ENCODE measurements around the gene PIP5K1C. TPM values are rescaled to one million over a fixed set of nuclear protein-coding genes. Genes with fewer than 3 reads are reported as not detected.

The PIP5K1C gene
- total and polyA plus RNA-seq, 7 experiments from 2014 or later = 6.8 to 32.4 (median 21.8) TPM

GRCh38 chr19:3696660-3696995 is 3.6 kb downstream of the PIP5K1C start:
- intact Hi-C loops (cut with micrococcal nuclease) = no loop called here
- ATAC-seq (no peak), DNase-seq (no peak)
- Mint-ChIP-seq H3K9me3 (no peaks in the 10 kb centered on the region), H3K27ac (no peak overlapping the region), H3K4me3 (peak overlapping the region in 2 of 10 donors; percentile 29 to 61), H3K36me3 (peaks cover 0 to 2% (median 0%) of the 10 kb centered on the region in 5 donors), H3K27me3 (no peaks in the 10 kb centered on the region), H3K4me1 (peaks cover 6 to 43% (median 34%) of the 10 kb centered on the region in 7 donors)
- Histone ChIP-seq H3K4me3 (ENCODE audit: low read length) (no peak overlapping the region), H3K27ac (ENCODE audit: low read depth, low read length) (no peak overlapping the region), H3K27me3 (ENCODE audit: control insufficient read depth in 2 of 2, insufficient read depth in 2 of 2, low read length in 2 of 2) (no peaks in the 10 kb centered on the region), H3K9me3 (ENCODE audit: control insufficient read depth in 2 of 3, low read length in 3 of 3) (no peaks in the 10 kb centered on the region), H3K36me3 (ENCODE audit: control insufficient read depth in 2 of 3, insufficient read depth in 3 of 3, low read length in 3 of 3) (peaks cover 0 to 4% (median 0%) of the 10 kb centered on the region in 3 experiments), H3K4me1 (ENCODE audit: control insufficient read depth in 2 of 2, insufficient read depth in 2 of 2, low read length in 2 of 2) (peaks cover 0 to 9% of the 10 kb centered on the region in 2 donors)
- ChIA-PET CTCF (interaction anchor here (1.1 to 1.7 kb wide), 3 partner anchors 10 to 31 kb away, joined by 3 to 6 read pairs (median 4); no protein-coding TSS in a partner anchor), POLR2A (interaction anchor here (5.8 kb wide), 1 partner anchor 8 kb away, joined by 79 read pairs; no protein-coding TSS in a partner anchor)

GRCh38 chr19:3695986-3696659 is 4.1 kb downstream of the PIP5K1C start:
- H3K27ac ChIP-seq (ENCODE audit: low read depth, low read length) = no peak overlapping the region
- DNase-seq (no peak), ATAC-seq (no peak)
- H3K27ac Mint-ChIP-seq = peak overlapping the region in 2 of 9 donors; percentile 38 to 62
- H3K27me3 Mint-ChIP-seq = no peaks in the 10 kb centered on the region
- H3K36me3 Mint-ChIP-seq = peaks cover 0 to 2% (median 0%) of the 10 kb centered on the region in 5 donors
- intact Hi-C loops (cut with micrococcal nuclease) = no loop called here
- H3K4me3 Mint-ChIP-seq = peak overlapping the region in 4 of 10 donors; percentile 3 to 61 (median 23)
- H3K27me3 ChIP-seq (ENCODE audit: control insufficient read depth in 2 of 2, insufficient read depth in 2 of 2, low read length in 2 of 2) = no peaks in the 10 kb centered on the region
- H3K36me3 ChIP-seq (ENCODE audit: control insufficient read depth in 2 of 3, insufficient read depth in 3 of 3, low read length in 3 of 3) = peaks cover 0 to 4% (median 0%) of the 10 kb centered on the region in 3 experiments
- H3K4me1 ChIP-seq (ENCODE audit: control insufficient read depth in 2 of 2, insufficient read depth in 2 of 2, low read length in 2 of 2) = peaks cover 0 to 9% of the 10 kb centered on the region in 2 donors
- ChIA-PET POLR2A (interaction anchor here (5.8 kb wide), 1 partner anchor 8 kb away, joined by 79 read pairs; no protein-coding TSS in a partner anchor), CTCF (interaction anchor here (1.7 kb wide), 1 partner anchor 10 kb away, joined by 6 read pairs; no protein-coding TSS in a partner anchor)
- H3K4me1 Mint-ChIP-seq = peaks cover 6 to 46% (median 37%) of the 10 kb centered on the region in 7 donors
- no peaks in the 10 kb centered on the region for H3K9me3 Mint-ChIP-seq
- H3K9me3 ChIP-seq (ENCODE audit: control insufficient read depth in 2 of 3, low read length in 3 of 3) = no peaks in the 10 kb centered on the region
- H3K4me3 ChIP-seq (ENCODE audit: low read length) = no peak overlapping the region

GRCh38 chr19:3695124-3695733 is 5.0 kb downstream of the PIP5K1C start:
- DNase-seq (no peak), ATAC-seq (no peak)
- Histone ChIP-seq H3K27me3 (ENCODE audit: control insufficient read depth in 2 of 2, insufficient read depth in 2 of 2, low read length in 2 of 2) (no peaks in the 10 kb centered on the region), H3K36me3 (ENCODE audit: control insufficient read depth in 2 of 3, insufficient read depth in 3 of 3, low read length in 3 of 3) (peaks cover 0 to 4% (median 0%) of the 10 kb centered on the region in 3 experiments), H3K27ac (ENCODE audit: low read depth, low read length) (no peak overlapping the region), H3K9me3 (ENCODE audit: control insufficient read depth in 2 of 3, low read length in 3 of 3) (no peaks in the 10 kb centered on the region), H3K4me1 (ENCODE audit: control insufficient read depth in 2 of 2, insufficient read depth in 2 of 2, low read length in 2 of 2) (peaks cover 0 to 6% of the 10 kb centered on the region in 2 donors), H3K4me3 (ENCODE audit: low read length) (no peak overlapping the region)
- no peak overlapping the region for H3K4me3 Mint-ChIP-seq
- H3K9me3 Mint-ChIP-seq = no peaks in the 10 kb centered on the region
- intact Hi-C loops (cut with micrococcal nuclease) = no loop called here
- H3K4me1 Mint-ChIP-seq = peaks cover 12 to 48% (median 37%) of the 10 kb centered on the region in 7 donors
- CTCF ChIA-PET = no interaction called here
- H3K27ac Mint-ChIP-seq = no peak overlapping the region
- H3K36me3 Mint-ChIP-seq = peaks cover 0 to 11% (median 4%) of the 10 kb centered on the region in 5 donors
- H3K27me3 Mint-ChIP-seq = no peaks in the 10 kb centered on the region
- POLR2A ChIA-PET = no interaction called here

GRCh38 chr19:3694361-3695123 is 5.7 kb downstream of the PIP5K1C start:
- H3K4me1 ChIP-seq (ENCODE audit: control insufficient read depth in 2 of 2, insufficient read depth in 2 of 2, low read length in 2 of 2) = peaks cover 0 to 10% of the 10 kb centered on the region in 2 donors
- peaks cover 0 to 4% (median 0%) of the 10 kb centered on the region in 3 experiments for H3K36me3 ChIP-seq (ENCODE audit: control insufficient read depth in 2 of 3, insufficient read depth in 3 of 3, low read length in 3 of 3)
- DNase-seq = no peak
- H3K27ac ChIP-seq (ENCODE audit: low read depth, low read length) = no peak overlapping the region
- H3K36me3 Mint-ChIP-seq = peaks cover 0 to 11% (median 4%) of the 10 kb centered on the region in 5 donors
- no peak for ATAC-seq
- no peak overlapping the region for H3K4me3 ChIP-seq (ENCODE audit: low read length)
- H3K27me3 Mint-ChIP-seq = no peaks in the 10 kb centered on the region
- POLR2A ChIA-PET = no interaction called here
- H3K9me3 ChIP-seq (ENCODE audit: control insufficient read depth in 2 of 3, low read length in 3 of 3) = no peaks in the 10 kb centered on the region
- H3K4me3 Mint-ChIP-seq = no peak overlapping the region
- no peaks in the 10 kb centered on the region for H3K27me3 ChIP-seq (ENCODE audit: control insufficient read depth in 2 of 2, insufficient read depth in 2 of 2, low read length in 2 of 2)
- intact Hi-C loops (cut with micrococcal nuclease) = no loop called here
- CTCF ChIA-PET = interaction anchor here (0.6 kb wide), 1 partner anchor 36 kb away, joined by 3 read pairs; no protein-coding TSS in a partner anchor
- no peaks in the 10 kb centered on the region for H3K9me3 Mint-ChIP-seq
- peaks cover 19 to 55% (median 41%) of the 10 kb centered on the region in 7 donors for H3K4me1 Mint-ChIP-seq
- peak overlapping the region in 1 of 9 donors; percentile 46 for H3K27ac Mint-ChIP-seq

GRCh38 chr19:3693025-3693925 is 7.0 kb downstream of the PIP5K1C start:
- no peak for ATAC-seq
- no peaks in the 10 kb centered on the region for H3K27me3 Mint-ChIP-seq
- no peak overlapping the region for H3K27ac ChIP-seq (ENCODE audit: low read depth, low read length)
- peaks cover 0 to 4% (median 0%) of the 10 kb centered on the region in 3 experiments for H3K36me3 ChIP-seq (ENCODE audit: control insufficient read depth in 2 of 3, insufficient read depth in 3 of 3, low read length in 3 of 3)
- no peak for DNase-seq
- no peaks in the 10 kb centered on the region for H3K9me3 Mint-ChIP-seq
- peaks cover 0 to 11% (median 4%) of the 10 kb centered on the region in 5 donors for H3K36me3 Mint-ChIP-seq
- peaks cover 22 to 53% (median 36%) of the 10 kb centered on the region in 7 donors for H3K4me1 Mint-ChIP-seq
- H3K4me3 ChIP-seq (ENCODE audit: low read length) = no peak overlapping the region
- H3K4me3 Mint-ChIP-seq = no peak overlapping the region
- intact Hi-C loops (cut with micrococcal nuclease) = no loop called here
- ChIA-PET CTCF (interaction anchor here (0.5 to 1.1 kb wide), 2 partner anchors 14 to 78 kb away, joined by 3 to 4 read pairs; no protein-coding TSS in a partner anchor), POLR2A (interaction anchor here (0.6 to 1.0 kb wide), 2 partner anchors 69 to 490 kb away, joined by 3 to 5 read pairs; partner anchors contain the start of gene MRPL54)
- no peaks in the 10 kb centered on the region for H3K9me3 ChIP-seq (ENCODE audit: control insufficient read depth in 2 of 3, low read length in 3 of 3)
- no peak overlapping the region for H3K27ac Mint-ChIP-seq
- H3K4me1 ChIP-seq (ENCODE audit: control insufficient read depth in 2 of 2, insufficient read depth in 2 of 2, low read length in 2 of 2) = peaks cover 0 to 11% of the 10 kb centered on the region in 2 donors
- H3K27me3 ChIP-seq (ENCODE audit: control insufficient read depth in 2 of 2, insufficient read depth in 2 of 2, low read length in 2 of 2) = no peaks in the 10 kb centered on the region

All from naive thymus-derived CD4-positive, alpha-beta T cell (primary cell).